Measurements from ENCODE around the gene GEMIN7. TPM values are rescaled to one million over a fixed set of nuclear protein-coding genes. Genes with fewer than 3 reads are reported as not detected.
A peak's percentile ranks its signal among the peaks of the same experiment; 100 is the strongest.

Gene GEMIN7
- total RNA-seq, 1 donor from 2014 or later = 38.7 TPM

DNA sequence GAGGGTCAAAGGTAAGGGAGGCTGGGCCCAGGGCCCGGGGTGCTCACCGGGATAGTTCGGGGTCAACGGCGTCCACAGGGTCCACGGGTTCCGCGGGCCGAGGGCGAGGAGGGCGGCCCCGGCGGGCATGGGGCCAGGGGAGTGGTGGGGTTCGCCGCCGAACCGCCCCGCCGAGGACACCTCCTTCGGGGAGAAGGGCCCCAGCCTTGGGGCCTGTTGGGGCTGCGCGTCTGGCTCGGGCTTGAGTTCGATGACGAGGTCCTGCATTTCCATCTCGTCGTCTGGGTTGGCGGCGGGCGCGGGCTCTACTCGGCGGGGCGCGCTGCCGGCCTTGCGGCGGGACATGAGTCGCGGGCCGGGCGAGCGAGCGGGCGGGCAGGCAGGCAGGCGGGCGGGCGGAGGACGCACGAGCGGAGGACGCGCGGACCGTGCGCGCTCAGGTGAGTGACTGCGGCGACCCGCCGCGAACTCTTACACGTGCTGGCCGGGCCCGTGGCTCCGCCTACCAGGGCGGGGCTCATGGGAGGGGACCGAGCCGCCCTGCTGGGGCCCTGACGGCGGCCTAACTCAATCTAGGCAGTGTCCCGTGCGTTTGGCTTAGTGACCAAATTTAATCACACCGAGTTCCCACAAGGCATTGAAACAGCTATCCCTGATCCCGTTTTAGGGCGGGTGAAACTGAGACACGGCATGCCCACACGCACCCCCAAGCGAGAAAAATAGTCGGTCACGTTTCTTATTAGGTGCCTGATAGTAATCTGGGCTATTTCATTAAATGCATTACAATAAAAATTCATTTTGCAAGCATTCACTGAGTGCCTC lies 2.8 kb upstream of the GEMIN7 start, which contains the start of gene ZNF296:
ZNF296 (minus strand) TSS at position 450 of the 822 bp plus-strand sequence; CDS start at position 345, 105 bp downstream.
- Mint-ChIP-seq H3K4me3 (peak within 1 kb of the TSS; percentile 93), H3K9me3 (no peaks in the 10 kb centered on the region), H3K4me1 (peaks cover 59% of the 10 kb centered on the region), H3K27me3 (no peaks in the 10 kb centered on the region), H3K27ac (peak within 1 kb of the TSS; percentile 90), H3K36me3 (ENCODE audit: low read depth) (peaks cover 39% of the 10 kb centered on the region)
- DNase-seq (peak; percentile 85), ATAC-seq (ENCODE audit: low read depth) (peak; percentile 50)
- ChIA-PET CTCF (no interaction called here), POLR2A (interaction anchor here (0.9 to 3.4 kb wide), 10 partner anchors 16 to 186 kb away, joined by 3 to 45 read pairs (median 6); partner anchors contain the start of genes BLOC1S3, CLPTM1, PPP1R37 and RELB)
- intact Hi-C loops (cut with micrococcal nuclease) = loop anchor here (5.0 to 10.0 kb wide), 3 partner anchors 324 to 789 kb away; partner anchors contain the start of genes FOXA3, PPM1N, RTN2 and SYMPK
- TF ChIP-seq, protein P1, sequence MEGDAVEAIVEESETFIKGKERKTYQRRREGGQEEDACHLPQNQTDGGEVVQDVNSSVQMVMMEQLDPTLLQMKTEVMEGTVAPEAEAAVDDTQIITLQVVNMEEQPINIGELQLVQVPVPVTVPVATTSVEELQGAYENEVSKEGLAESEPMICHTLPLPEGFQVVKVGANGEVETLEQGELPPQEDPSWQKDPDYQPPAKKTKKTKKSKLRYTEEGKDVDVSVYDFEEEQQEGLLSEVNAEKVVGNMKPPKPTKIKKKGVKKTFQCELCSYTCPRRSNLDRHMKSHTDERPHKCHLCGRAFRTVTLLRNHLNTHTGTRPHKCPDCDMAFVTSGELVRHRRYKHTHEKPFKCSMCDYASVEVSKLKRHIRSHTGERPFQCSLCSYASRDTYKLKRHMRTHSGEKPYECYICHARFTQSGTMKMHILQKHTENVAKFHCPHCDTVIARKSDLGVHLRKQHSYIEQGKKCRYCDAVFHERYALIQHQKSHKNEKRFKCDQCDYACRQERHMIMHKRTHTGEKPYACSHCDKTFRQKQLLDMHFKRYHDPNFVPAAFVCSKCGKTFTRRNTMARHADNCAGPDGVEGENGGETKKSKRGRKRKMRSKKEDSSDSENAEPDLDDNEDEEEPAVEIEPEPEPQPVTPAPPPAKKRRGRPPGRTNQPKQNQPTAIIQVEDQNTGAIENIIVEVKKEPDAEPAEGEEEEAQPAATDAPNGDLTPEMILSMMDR (IDR thresholded peaks at IDR 0.05) = no peak

DNA sequence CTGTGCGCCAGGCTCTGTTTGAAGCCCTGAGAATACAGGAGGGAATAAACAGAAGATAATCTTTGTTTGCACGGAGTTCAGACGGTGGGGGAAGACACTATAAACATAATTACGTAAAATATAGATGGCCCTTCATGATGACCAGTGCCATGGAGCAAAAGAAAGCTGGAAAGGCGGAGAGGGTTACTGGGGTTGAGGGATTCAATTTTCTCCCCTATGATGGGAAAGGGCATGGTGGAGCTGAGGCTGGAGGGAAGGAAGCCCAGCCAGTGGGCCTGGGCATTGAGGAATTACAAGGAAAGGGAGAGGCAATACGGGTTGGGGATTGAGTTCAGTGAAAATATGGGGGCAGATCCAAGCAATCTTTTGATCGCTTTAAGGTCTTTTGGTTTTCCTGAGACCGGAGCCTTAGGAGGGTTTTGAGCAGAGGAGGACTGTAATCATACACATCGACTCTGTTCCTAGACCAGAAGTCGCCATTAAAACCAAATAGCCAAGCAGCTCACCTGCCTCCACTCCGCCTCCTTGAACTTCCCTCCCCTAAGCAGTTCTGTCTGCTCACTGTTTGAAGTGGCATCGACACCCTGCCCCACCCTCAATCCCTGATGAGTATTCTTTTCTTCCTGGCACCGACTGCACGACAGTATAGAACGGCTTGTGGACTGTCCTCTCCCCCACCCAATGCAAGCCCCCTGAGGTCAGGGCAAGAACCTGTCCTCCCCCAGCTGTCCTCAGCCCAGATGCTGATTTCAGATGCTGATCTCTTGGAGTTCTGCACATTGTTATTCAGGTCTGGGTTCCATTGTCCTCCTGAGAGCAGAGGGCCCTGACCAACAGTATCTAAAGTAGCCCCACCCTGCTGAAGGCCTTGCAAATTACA lies 2.0 kb upstream of the GEMIN7 start:
- TF ChIP-seq, protein P1 (IDR thresholded peaks at IDR 0.05) = no peak
- Mint-ChIP-seq H3K4me3 (peak overlapping the region; percentile 93), H3K36me3 (ENCODE audit: low read depth) (peaks cover 39% of the 10 kb centered on the region), H3K4me1 (peaks cover 65% of the 10 kb centered on the region), H3K27me3 (no peaks in the 10 kb centered on the region), H3K9me3 (no peaks in the 10 kb centered on the region), H3K27ac (peak overlapping the region; percentile 90)
- DNase-seq (no peak), ATAC-seq (ENCODE audit: low read depth) (no peak)
- intact Hi-C loops (cut with micrococcal nuclease) = loop anchor here (5.0 to 10.0 kb wide), 3 partner anchors 325 to 788 kb away; partner anchors contain the start of genes FOXA3, PPM1N, RTN2 and SYMPK
- ChIA-PET POLR2A (interaction anchor here (1.1 to 3.4 kb wide), 4 partner anchors 15 to 101 kb away, joined by 4 to 45 read pairs (median 23); partner anchors contain the start of genes BLOC1S3, PPP1R37, RELB and TRAPPC6A), CTCF (no interaction called here)

DNA sequence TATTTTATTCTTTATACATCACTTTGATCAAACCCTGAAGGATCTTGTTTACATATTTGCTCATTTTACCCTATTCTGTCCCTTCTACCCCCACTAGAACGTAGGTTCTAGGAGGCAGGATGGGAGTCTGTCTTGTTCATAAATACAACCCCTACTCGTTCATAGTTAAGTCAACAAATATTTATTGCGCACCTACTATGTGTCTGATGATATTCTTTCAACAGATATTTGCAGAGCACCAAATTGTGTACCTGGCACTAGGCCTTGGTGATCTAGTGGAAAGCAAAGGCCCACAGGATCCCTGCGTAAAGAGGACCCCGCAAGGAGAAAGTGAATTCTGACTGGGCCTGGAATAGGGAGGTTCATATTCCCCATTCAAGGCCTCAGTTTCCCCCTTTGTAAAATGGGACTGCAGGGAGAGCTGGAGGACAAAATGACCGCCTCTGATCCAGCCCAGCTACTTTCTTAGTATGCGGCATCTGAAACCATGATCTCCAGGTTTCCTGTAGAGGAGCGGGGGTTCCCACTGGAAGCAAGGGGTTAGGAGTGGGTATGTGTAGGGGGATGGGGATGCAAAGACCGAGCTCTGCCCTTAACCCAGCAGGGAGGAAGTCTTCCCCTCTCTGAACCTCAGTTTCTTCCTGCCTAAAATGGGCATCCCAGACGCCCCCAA lies 534 bp upstream of the GEMIN7 start:
- ChIA-PET POLR2A (interaction anchor here (0.6 to 3.9 kb wide), 14 partner anchors 11 to 171 kb away, joined by 3 to 75 read pairs (median 4); partner anchors contain the start of genes BLOC1S3, CLASRP, PPP1R37 and RELB), CTCF (interaction anchor here (1.5 kb wide), 1 partner anchor 361 kb away, joined by 3 read pairs; no protein-coding TSS in a partner anchor)
- Mint-ChIP-seq H3K27ac (peak overlapping the region; percentile 90), H3K9me3 (no peaks in the 10 kb centered on the region), H3K27me3 (no peaks in the 10 kb centered on the region), H3K4me3 (peak overlapping the region; percentile 97), H3K36me3 (ENCODE audit: low read depth) (peaks cover 35% of the 10 kb centered on the region), H3K4me1 (peaks cover 60% of the 10 kb centered on the region)
- ATAC-seq (ENCODE audit: low read depth) (no peak), DNase-seq (no peak)
- TF ChIP-seq, protein P1 (IDR thresholded peaks at IDR 0.05) = no peak
- intact Hi-C loops (cut with micrococcal nuclease) = loop anchor here (5.0 to 10.0 kb wide), 3 partner anchors 326 to 786 kb away; partner anchors contain the start of genes FOXA3, PPM1N, RTN2 and SYMPK

DNA sequence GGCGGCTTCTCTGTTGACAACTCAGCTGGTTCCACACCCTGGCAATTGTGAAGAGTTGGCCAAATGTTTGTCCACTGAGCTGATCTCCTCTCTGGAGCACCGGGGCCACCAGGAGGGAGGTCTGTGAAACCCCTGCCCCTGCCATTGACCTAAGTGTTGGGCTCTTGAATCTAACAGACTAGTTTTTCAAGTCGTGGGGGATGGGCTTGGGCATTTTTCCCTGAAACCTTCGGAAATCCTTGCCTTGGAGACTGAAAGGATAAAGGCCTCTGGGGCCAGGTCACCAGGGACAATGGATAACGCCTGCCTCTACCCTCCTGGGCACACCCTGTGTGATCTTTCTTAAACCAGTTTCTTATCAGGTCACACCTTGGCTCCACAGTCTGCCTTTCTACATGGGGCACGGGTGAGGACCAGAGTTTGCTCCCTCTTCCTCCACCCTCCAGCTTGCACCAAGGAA lies 881 bp downstream of the GEMIN7 start:
- intact Hi-C loops (cut with micrococcal nuclease) = loop anchor here (5.0 to 10.0 kb wide), 3 partner anchors 328 to 785 kb away; partner anchors contain the start of genes FOXA3, PPM1N, RTN2 and SYMPK
- Mint-ChIP-seq H3K36me3 (ENCODE audit: low read depth) (peaks cover 30% of the 10 kb centered on the region), H3K27ac (peak overlapping the region; percentile 90), H3K27me3 (no peaks in the 10 kb centered on the region), H3K4me3 (peak overlapping the region; percentile 97), H3K9me3 (no peaks in the 10 kb centered on the region), H3K4me1 (peaks cover 54% of the 10 kb centered on the region)
- CTCF ChIA-PET = interaction anchor here (1.5 kb wide), 1 partner anchor 360 kb away, joined by 3 read pairs; no protein-coding TSS in a partner anchor
- TF ChIP-seq, protein P1 (IDR thresholded peaks at IDR 0.05) = no peak
- POLR2A ChIA-PET = interaction anchor here (0.7 to 3.9 kb wide), 10 partner anchors 12 to 119 kb away, joined by 3 to 75 read pairs (median 4); partner anchors contain the start of genes BLOC1S3, PPP1R37 and RELB
- DNase-seq = no peak
- no peak for ATAC-seq (ENCODE audit: low read depth)
